Peyer's patch (tissue), 4 donors: Measurements from ENCODE around the gene RD3L.

Experiments used
- POLR2A ChIP-seq, 2 donors: fragments of 450-650 bp; IDR thresholded peaks; one replicate each; pipeline ENCODE4 v1.5.1; 2017; ENCODE audit warnings: antibody characterized with exemption in 2 of 2, mild to moderate bottlenecking in 2 of 2, moderate library complexity in 2 of 2
- TF ChIP-seq, protein P1 (sequence below), 6 experiments: fragments of 450-650 bp in 4 of 6; fragments of 200-600 bp in 2 of 6; sonication (generic) in 1 of 6; IDR thresholded peaks; one replicate each; pipeline ENCODE4 v1.5.1; 2017 to 2019; ENCODE audit warnings: antibody characterized with exemption in 6 of 6, mild to moderate bottlenecking in 3 of 6, moderate library complexity in 1 of 6

DNA sequence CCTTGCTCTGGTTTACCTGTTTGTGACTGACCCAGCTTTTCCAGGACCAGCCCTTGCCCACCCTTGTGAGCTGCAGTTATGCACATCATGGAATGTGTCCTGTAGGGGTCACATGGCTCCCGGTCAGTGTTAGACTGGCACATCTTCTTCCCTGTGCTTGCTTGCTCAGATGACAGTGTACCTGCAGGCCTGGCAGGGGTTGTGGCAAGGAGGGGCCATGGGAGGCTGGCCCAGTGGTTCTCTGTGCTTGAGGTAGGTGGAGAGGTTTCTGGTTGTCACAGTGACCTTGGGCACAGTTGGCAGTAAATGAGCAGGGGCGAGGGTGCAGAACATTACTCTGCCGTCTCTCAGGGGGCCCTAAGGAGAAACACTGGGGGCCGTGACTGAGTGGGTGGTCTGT, 27.6 kb upstream of the RD3L start:
- no peak for TF ChIP-seq POLR2A (IDR thresholded peaks at IDR 0.05)
- TF ChIP-seq, protein P1, sequence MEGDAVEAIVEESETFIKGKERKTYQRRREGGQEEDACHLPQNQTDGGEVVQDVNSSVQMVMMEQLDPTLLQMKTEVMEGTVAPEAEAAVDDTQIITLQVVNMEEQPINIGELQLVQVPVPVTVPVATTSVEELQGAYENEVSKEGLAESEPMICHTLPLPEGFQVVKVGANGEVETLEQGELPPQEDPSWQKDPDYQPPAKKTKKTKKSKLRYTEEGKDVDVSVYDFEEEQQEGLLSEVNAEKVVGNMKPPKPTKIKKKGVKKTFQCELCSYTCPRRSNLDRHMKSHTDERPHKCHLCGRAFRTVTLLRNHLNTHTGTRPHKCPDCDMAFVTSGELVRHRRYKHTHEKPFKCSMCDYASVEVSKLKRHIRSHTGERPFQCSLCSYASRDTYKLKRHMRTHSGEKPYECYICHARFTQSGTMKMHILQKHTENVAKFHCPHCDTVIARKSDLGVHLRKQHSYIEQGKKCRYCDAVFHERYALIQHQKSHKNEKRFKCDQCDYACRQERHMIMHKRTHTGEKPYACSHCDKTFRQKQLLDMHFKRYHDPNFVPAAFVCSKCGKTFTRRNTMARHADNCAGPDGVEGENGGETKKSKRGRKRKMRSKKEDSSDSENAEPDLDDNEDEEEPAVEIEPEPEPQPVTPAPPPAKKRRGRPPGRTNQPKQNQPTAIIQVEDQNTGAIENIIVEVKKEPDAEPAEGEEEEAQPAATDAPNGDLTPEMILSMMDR (IDR thresholded peaks at IDR 0.05) = no peak
